ENCODE data around the gene PSTPIP2. TPM values are rescaled to one million over a fixed set of nuclear protein-coding genes. Genes with fewer than 3 reads are reported as not detected.
"Not testable (repeated sequence)": the region's sequence is repeated elsewhere in the genome, so short reads cannot be mapped to it uniquely, and the experiment has no call there.

Gene PSTPIP2
- total RNA-seq, 1 donor from 2014 or later, result 4.5 TPM

- Mint-ChIP-seq H3K36me3 (ENCODE audit: unreplicated experiment) (peaks cover under 1% of the 10 kb centered on the region), H3K27me3 (ENCODE audit: unreplicated experiment) (no peaks in the 10 kb centered on the region), H3K4me3 (ENCODE audit: unreplicated experiment) (no peak overlapping the region), H3K27ac (ENCODE audit: unreplicated experiment) (no peak overlapping the region), H3K4me1 (ENCODE audit: unreplicated experiment) (peaks cover 15% of the 10 kb centered on the region), H3K9me3 (ENCODE audit: unreplicated experiment) (no peaks in the 10 kb centered on the region)
- no peak for TF ChIP-seq CTCF (IDR thresholded peaks at IDR 0.05)
- no peak for DNase-seq (ENCODE audit: extremely low spot score, unreplicated experiment)
Measured at GRCh38 chr18:46048641-46049040, 23.4 kb downstream of the PSTPIP2 start.

GRCh38 chr18:46047369-46047768 is 24.7 kb downstream of the PSTPIP2 start:
- DNase-seq (ENCODE audit: extremely low spot score, unreplicated experiment), result peak; percentile 51
- H3K4me3 Mint-ChIP-seq (ENCODE audit: unreplicated experiment); H3K9me3 Mint-ChIP-seq (ENCODE audit: unreplicated experiment); H3K27me3 Mint-ChIP-seq (ENCODE audit: unreplicated experiment); H3K27ac Mint-ChIP-seq (ENCODE audit: unreplicated experiment); H3K36me3 Mint-ChIP-seq (ENCODE audit: unreplicated experiment): not testable (repeated sequence)
- H3K4me1 Mint-ChIP-seq (ENCODE audit: unreplicated experiment), result peaks cover 12% of the 10 kb centered on the region

GRCh38 chr18:46046688-46047087 is 25.4 kb downstream of the PSTPIP2 start:
- Mint-ChIP-seq H3K27me3 (ENCODE audit: unreplicated experiment) (no peaks in the 10 kb centered on the region), H3K9me3 (ENCODE audit: unreplicated experiment) (no peaks in the 10 kb centered on the region), H3K27ac (ENCODE audit: unreplicated experiment) (no peak overlapping the region), H3K36me3 (ENCODE audit: unreplicated experiment) (peaks cover 3% of the 10 kb centered on the region), H3K4me3 (ENCODE audit: unreplicated experiment) (no peak overlapping the region), H3K4me1 (ENCODE audit: unreplicated experiment) (peaks cover 8% of the 10 kb centered on the region)
- DNase-seq (ENCODE audit: extremely low spot score, unreplicated experiment), result no peak
- no peak for TF ChIP-seq CTCF (IDR thresholded peaks at IDR 0.05)

- H3K27ac Mint-ChIP-seq (ENCODE audit: unreplicated experiment), result no peak overlapping the region
- H3K36me3 Mint-ChIP-seq (ENCODE audit: unreplicated experiment), result peaks cover 3% of the 10 kb centered on the region
- TF ChIP-seq CTCF (IDR thresholded peaks at IDR 0.05), result no peak
- no peaks in the 10 kb centered on the region for H3K27me3 Mint-ChIP-seq (ENCODE audit: unreplicated experiment)
- no peak overlapping the region for H3K4me3 Mint-ChIP-seq (ENCODE audit: unreplicated experiment)
- no peak for DNase-seq (ENCODE audit: extremely low spot score, unreplicated experiment)
- no peaks in the 10 kb centered on the region for H3K9me3 Mint-ChIP-seq (ENCODE audit: unreplicated experiment)
- H3K4me1 Mint-ChIP-seq (ENCODE audit: unreplicated experiment), result peaks cover 3% of the 10 kb centered on the region
Measured at GRCh38 chr18:46046126-46046525, 25.9 kb downstream of the PSTPIP2 start.

- Mint-ChIP-seq H3K27me3 (ENCODE audit: unreplicated experiment) (no peaks in the 10 kb centered on the region), H3K4me1 (ENCODE audit: unreplicated experiment) (peaks cover 3% of the 10 kb centered on the region), H3K27ac (ENCODE audit: unreplicated experiment) (no peak overlapping the region), H3K9me3 (ENCODE audit: unreplicated experiment) (no peaks in the 10 kb centered on the region), H3K4me3 (ENCODE audit: unreplicated experiment) (no peak overlapping the region), H3K36me3 (ENCODE audit: unreplicated experiment) (peaks cover 6% of the 10 kb centered on the region)
- no peak for DNase-seq (ENCODE audit: extremely low spot score, unreplicated experiment)
- no peak for TF ChIP-seq CTCF (IDR thresholded peaks at IDR 0.05)
Measured at GRCh38 chr18:46042571-46043123, 29.4 kb downstream of the PSTPIP2 start.

GRCh38 chr18:46040747-46041104 is 31.3 kb downstream of the PSTPIP2 start:
- TF ChIP-seq CTCF (IDR thresholded peaks at IDR 0.05), result no peak
- Mint-ChIP-seq H3K9me3 (ENCODE audit: unreplicated experiment) (no peaks in the 10 kb centered on the region), H3K4me1 (ENCODE audit: unreplicated experiment) (peaks cover 4% of the 10 kb centered on the region), H3K36me3 (ENCODE audit: unreplicated experiment) (peaks cover 6% of the 10 kb centered on the region), H3K4me3 (ENCODE audit: unreplicated experiment) (no peak overlapping the region), H3K27me3 (ENCODE audit: unreplicated experiment) (no peaks in the 10 kb centered on the region), H3K27ac (ENCODE audit: unreplicated experiment) (no peak overlapping the region)
- DNase-seq (ENCODE audit: extremely low spot score, unreplicated experiment), result no peak

Data from osteocyte (in vitro differentiated cells).